A172 (cell line): ENCODE results near the gene EIF4E1B. TPM values are rescaled to one million over a fixed set of nuclear protein-coding genes. Genes with fewer than 3 reads are reported as not detected.

ENCODE experiments used
- DNase-seq: peaks from one replicate; pipeline ENCODE4 v3.0.0-alpha.2; 2015; ENCODE audit warnings: low spot score
- total RNA-seq: library from RNA; depleted of rRNA; stranded (reverse); fragments of >200 nt; shearing (Covaris generic); gene quantifications from 2 replicates; pipeline ENCODE4 v1.2.3, GENCODE V29; 2014

EIF4E1B gene
- total RNA-seq, 1 experiment from 2014 or later: not detected

DNA sequence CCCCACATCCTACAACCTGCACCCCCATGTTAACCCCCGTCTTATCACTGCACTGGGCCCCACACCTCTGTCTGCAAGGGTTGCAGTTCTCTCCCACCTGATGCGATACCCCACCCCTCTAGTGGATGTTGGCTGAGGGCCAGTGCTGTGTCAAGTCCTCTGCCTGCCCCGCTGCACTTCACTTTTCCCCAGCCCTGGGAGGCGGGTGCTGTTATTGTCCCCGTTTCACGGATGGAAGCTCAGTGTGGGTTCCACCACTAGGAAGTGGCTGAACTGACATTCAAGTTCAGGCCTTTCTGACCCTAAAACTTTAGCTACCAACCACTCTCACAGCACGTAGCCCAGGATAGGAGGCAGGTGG is 3.6 kb upstream of the EIF4E1B start:
- DNase-seq: no peak

DNA sequence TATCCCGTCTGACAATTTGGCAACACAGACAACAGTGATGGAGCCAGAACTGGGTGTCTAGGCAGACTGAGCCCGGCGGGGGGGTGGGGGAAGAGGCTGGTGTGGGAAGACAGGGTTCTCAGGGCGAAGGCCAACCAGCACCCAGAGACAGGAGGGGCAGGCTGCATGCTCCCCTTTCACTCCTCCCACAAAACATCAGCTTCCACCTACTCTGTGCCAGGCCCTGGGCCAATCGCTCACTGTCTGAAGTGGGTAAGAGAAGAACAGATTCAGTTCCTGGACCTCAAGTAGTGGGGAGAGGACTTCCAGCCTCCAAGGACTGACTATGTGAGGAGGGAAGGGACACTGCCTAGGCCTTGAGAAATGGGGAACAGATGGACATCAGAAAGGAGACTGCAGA is 2.9 kb upstream of the EIF4E1B start:
- DNase-seq: no peak

DNA sequence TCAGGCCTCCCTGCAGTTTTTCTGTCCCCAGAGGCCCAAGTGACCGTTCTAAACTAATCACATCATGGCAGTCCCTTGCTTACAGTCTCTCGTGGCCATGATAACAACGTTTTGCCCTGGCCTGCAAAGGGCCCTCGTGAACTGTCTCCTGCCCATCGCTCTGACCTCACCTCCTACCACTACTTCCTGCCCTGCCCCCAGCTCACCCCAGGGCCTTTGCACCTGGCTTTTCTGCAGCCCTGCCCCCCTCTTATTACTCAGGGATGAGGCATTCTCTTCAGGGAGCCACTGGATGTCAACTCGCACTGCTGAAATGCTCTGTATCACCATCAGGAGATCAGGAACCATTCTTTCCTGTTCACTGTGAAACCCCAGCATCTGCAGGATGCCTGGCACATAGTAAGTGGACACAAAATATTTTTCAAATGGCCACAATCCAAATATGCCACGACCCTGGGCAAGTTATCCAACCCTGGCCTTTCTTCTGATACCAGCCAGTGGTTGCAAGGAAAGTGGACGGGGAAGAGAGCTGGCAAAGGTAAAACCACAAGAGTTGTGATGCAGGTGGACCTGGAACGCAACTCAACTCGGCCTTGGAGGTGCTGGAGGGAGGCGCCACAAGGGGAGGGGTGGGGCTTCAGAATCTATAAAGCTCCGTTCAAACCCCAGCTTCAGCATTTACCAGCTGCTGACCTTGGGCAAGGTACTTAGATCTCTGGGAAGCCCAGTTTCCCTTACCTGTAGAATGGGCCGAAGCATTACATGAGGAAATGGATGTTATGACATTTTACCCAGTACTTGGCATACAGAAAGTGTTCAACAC is 1.9 kb upstream of the EIF4E1B start:
- no peak for DNase-seq

DNA sequence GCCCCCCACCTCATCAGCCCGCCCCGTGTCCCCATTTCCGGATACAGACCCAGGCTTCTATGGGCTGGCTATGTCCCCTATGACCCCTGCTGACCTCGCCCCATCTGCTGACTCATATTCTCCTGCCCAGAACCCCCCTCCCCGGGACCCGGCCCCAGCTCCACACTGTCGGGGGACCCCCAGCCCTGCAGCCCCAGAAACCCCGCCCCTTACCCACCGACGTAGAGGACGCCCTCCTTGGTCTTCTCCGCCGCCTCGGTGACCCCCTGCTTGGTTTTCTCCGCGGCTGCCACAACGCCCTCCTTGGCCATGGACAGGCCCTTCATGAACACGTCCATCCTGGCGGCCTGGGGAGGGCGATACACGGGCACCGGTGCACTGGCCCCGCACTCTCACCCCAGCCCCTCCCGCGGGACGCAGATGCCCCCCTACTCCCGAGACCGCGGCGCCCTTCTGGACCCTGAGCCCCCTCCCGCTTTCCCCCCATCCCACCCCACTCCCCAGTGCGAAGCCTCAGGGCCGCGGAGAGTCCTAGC is 1.1 kb upstream of the EIF4E1B start:
- no peak for DNase-seq

DNA sequence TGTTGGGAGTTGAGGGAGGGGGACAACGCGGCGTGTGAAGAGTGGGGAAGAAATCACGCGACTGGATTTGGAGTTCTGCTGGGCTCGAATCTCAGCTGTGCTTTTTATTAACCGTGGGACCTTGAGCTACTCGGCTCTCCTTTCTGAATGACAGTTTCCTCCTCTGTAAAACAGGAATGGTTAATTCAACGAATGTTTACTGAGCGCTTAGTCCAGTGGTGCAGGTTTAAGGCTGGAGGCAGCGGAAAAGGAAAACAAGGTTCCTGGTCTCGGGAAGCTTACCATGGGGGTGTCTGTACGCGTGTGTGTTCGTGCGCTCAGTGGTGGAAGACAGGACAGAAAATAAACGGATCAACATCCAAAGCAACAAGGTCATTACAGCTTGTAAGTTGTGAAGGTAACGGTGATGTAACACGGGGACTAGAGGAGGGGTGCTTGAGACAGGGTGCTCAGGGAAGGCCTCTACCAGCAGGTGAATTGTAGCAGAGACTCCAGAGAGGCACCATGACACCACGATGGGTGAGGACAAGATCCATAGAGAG is 277 bp downstream of the EIF4E1B start:
- no peak for DNase-seq

DNA sequence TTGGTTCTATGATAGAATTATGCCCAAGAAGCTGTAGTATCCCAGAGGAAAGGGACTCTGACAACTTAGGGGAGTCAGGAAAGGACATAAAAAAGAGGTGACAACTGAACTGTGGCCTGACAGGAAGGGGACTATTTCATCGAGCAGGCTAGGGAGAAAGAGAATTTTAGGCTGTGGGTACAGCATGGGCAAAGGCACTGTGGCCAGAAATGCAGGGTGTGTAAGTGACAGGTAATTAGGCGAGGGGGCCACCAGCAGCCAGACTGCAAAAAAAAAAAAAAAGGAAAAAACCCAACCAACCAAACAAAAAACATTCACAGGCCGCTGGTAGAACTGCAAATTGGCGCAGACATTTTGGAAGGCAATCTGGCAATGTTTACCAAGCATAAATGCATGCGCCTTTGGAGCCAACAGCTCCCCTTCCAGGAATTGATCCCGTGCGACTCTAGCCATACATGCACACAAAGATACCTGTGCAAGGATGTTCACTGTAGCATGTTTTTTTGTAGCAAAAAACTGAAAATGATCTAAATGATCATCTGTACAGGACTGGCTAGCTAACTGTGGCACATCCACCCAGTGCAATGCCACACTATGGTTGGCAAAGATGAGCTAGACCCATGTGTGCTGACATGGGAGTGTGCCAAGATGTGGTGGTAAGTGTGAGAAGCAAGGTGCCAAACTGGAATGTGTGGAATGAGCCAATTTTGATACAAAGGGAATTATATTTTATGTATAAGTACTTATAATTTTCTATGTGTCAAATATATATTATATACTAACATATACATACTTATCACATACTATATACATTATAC is 1.1 kb downstream of the EIF4E1B start:
- DNase-seq: no peak

DNA sequence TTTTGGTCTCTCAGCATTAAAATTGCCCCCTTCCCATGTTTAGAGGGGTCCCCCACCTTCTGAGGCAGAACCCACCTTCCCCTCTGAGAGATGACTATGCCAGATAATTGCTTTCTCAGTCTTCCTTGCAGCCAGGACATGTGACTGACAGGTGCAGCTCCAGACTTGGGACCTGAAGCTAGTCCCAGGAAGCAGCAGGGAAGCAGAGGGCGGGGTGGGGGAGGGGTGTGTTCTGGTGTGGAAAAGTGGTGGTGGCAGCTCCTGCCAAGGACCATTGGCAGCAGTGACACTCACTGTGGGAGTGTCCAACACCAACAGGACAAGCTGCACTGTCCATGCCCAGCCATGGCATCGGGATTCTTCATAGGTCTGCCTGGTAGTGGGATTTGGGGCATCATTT is 2.3 kb downstream of the EIF4E1B start:
- no peak for DNase-seq

DNA sequence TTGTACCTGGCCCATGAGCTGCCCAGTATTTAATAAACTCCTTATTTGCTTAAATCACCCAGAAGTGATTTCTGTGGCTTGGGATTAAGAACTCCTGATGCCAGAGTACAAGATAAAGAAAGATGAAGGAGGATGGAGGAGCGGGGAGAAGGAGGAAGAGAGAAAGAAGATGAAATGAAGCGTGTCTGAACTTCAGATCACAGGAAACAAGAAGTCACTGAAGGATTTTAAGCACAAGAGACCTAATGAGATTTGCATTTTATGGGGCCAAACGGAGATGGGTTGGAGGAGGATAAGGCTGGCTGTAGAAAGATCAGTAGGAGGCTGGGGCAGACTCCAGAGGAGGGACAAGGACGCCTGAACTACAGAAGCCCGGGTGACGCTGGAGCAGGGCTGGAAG is 3.1 kb downstream of the EIF4E1B start:
- no peak for DNase-seq

DNA sequence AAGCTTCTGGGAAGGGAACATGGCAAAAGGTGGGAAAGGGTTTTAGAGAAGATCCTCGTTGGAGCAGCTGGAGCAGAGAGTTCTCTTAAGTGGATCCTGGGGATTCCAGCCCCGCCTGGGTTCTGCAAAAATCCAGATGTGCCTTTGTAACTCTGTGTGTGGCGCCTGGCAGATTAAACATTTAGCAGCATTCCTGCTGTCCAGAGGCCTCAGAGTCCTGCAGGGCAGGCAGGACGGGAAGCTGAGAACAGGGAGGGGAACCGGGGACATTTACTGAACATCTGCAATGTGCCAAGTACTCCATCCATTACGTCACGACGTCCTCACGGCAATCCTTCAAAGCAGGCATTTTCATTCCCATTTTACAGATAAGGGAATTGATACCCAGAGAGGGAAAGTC is 6.0 kb downstream of the EIF4E1B start:
- DNase-seq: no peak

DNA sequence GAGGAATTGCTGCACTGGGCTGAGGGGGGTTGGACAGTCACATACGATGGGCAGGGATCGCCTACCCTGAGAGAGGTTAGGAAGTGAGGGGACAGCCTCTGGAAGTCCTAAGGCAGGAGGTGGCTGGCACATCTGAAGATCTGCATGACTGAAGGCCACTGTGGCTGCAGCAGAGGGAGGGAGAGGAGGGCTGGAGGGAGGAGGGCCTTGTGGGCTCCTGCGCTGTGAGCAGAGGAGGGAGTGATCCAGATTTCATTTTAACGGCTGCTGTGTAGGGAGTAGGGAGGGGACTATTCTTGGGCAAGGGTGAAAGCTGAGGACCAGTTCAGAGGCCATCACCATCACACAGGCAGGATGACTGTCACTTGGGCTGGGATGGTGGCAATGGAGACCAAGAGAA is 7.1 kb downstream of the EIF4E1B start:
- no peak for DNase-seq

DNA sequence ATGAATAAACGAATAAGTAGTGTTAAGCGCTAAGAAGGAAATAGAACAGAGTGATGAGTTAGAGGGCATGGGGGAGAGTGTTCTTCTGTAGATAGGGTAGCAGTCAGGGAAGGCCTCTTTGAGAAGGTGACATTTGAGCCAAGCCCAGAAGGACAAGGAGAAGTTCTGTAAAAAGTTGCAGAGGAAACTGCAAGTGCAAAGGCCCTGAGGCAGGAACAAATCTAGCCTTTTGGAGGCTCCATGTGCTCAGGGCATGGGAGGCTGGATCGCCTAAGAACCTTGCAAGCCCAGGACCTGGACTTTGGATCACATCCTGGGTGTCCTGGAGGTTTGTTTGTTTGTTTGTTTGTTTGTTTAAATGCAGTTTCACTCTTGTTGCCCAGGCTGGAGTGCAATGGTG is 8.0 kb downstream of the EIF4E1B start:
- no peak for DNase-seq

DNA sequence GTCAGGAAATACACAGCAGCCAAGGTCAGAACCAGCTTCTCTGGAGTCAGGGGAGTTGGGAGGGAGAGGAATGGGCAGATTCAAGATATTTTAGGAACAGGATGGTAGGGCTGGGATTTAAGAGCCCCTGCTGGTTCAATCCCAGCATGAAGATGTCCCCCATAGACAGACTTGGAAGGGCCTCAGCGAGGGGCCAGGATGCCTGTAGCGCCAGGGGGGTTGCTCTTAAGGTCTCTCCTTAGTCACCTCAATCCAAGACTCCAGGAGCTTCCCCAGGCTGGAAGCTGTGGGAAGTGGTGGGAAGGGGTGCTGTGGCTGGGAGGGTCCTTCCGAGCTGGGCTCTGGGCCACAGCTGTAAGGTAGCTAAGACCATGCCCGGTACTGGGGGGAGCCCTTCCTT is 8.7 kb downstream of the EIF4E1B start:
- no peak for DNase-seq

DNA sequence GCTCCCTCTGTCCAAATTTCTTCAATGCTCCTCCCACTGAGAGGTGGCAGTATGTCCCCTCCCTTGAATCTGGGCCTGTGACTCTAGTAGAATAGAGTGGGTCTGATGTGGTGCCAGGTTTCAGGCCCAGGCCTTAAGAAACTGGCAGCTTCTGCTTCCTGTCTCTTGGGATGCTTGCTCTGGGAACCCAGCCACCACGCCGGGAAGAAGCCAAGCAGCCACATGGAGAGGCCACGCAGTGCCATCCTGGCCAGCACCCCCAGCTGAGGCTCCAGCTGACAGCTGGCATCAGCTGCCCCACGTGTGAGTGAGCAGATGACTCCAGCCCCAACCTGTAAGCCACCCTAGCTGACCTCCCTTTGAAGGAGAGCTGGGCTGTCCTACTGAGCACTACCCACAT is 9.5 kb downstream of the EIF4E1B start:
- DNase-seq: peak; percentile 41

DNA sequence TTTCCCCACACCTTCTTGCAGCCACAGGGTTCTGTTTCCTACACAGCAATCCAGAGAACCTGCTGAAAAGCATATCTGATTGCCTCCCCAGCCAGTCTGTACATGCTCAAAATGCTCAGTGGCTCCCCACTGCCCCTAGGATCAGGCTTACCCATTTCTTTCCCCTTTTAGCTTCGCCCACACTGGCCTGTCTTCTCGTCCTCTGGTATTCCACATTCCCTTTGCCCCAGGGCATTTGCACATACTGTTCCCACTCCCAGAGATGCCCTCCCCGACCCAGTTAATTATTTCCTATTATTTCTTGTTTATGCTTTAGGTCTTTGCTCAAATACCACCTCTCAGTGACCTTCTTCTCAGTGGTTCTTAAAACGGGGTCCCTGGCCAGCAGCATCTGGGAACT is 10.1 kb downstream of the EIF4E1B start:
- DNase-seq: no peak

DNA sequence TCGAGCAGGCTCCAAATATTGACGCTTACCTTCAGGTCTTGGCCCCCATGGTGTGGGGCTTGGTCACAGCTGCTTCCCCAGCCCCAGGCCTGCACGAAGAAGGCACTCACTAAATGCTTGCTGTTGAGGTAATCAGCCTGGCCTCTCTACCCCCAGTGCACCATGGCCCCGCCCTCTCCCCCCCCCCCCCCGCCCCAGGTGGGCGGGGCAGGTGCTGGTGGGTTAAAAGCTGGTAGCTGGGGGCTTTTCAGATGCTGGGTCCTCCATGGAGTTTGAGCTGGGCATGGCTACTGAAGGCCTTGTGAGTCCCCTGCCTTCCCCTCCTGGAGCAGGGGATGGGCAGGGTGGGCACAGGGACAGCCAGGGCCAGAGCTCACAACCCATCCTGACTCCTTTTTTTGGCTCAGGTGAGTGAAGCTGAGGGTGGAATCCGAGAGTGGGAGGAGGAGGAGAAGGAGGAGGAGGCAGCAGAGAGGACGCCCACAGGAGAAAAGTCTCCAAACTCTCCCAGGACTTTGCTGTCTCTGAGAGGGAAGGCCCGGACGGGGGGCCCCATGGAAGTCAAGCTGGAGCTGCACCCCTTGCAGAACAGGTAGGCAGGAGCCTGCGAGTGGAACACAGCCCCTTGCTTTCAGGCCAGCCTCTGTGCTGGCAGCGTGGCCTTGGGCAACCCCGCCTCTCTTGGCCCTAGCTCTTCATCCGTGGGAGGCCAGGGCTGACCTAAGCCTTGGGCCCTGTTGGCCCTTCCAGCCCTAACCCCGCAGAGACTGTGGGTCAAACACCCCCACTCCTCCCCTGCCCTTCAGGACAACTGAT is 12.4 kb downstream of the EIF4E1B start:
- DNase-seq: no peak

DNA sequence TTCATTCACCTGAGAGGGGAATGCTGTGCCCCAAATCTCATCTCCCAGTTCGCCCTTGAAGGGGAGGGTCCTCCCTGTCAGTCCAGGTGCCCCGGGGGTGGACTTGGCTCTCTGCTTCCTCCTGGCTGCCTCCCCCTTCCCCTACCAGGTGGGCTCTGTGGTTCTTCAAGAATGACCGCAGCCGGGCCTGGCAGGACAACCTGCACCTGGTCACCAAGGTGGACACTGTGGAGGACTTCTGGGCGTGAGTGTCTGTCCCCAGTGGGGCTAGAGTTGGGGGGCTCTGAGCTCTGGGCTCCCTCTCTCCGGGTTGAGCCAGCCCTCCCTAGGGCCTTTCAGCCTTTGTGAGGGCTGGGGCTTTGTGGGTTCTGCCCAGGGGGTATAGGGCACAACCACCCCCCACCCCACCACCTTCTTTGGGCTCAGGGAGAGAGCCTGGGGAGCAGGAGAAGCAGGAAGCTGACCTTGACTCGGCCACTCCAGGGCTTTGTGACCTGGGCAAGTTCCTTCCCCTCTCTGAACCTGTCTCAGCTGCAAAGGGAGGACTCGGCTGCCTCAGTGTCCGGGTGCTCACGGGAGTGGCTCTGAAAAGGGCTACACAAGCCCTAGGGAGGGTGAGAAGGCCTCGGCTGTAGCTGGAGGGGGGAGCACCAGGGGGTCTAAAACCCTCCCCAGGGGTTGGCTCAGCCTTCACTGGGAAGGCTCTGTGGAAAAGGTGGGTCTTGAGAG is 13.2 kb downstream of the EIF4E1B start:
- no peak for DNase-seq

DNA sequence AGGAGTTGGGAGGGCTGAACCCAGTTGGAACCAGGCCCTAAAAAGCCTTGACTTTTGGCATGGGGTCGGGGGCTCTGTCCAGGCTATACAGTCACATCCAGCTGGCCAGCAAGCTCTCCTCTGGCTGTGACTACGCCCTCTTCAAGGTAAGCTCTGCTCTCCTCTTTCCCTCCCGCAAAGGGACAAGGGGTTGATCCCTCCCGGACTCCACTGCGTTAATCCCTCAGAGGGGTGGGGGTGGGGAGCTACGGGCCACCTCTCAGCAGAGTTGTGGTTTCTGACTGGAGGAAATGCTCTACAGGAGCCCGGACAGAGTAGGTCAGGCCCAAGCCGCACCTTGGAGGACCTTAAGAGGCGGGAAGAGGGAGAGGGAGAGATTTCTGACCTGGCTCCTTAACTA is 13.8 kb downstream of the EIF4E1B start:
- DNase-seq: no peak

DNA sequence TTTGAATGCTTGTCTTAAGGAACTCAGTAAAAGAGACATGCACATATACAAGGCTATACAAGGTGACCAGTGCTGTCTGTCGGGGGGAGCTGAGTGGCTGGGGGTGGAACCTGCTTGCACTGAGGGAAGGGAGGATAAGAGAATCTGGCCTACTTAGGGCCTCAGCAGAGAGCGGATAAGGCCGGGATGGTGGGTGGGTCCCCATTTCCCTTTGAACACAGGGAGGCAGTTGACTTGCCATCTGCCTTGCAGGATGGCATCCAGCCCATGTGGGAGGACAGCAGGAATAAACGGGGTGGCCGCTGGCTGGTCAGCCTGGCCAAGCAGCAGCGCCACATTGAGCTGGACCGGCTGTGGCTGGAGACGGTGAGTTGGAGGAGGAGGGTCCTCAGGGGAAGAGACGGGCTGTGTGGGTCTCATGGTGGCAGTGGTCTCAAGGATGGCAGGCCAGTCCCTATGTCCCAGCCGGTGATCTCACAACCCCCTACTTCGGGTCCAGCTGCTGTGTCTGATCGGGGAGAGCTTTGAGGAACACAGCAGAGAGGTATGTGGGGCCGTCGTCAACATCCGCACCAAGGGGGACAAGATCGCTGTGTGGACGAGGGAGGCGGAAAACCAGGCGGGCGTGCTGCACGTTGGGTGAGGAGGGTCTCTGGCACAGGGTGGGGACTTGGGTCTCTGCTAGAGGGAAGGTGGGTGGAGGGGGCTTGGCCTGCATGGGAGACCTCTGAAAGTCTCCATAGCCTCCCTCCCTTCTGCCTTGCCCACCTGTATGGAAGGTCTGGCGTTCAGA is 14.6 kb downstream of the EIF4E1B start:
- DNase-seq: no peak

DNA sequence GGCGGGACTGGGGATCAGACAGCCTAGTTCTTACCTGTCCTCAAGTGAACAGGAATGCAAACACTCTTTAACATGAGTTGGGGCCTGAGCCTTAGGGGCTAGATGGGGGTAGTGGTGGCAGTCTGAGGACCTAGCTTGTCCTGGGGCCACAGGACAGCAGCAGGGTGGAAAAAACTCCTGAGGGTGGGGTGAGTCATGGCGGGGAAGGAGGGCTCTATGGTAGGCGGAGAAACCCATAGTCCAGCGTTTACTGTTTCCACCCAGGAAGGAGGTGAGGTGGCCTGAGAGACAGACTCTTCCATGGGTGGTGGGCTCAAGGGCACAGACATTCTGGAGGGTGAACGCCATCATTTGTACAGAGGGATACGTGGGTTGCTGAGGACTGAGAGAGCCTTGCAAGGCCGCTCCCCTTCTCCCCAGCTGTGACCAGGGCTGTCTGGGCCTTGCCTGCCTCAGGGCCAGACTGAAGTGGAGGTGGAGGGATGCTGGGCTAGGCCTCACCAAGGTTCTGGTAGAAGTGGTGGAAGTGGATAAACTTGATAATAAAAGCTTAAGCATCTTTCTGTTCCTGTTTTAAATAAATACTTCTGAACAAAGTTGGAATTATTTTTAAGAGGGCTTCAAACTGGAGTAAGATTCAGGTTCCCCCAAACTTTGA is 15.7 kb downstream of the EIF4E1B start:
- DNase-seq: no peak

DNA sequence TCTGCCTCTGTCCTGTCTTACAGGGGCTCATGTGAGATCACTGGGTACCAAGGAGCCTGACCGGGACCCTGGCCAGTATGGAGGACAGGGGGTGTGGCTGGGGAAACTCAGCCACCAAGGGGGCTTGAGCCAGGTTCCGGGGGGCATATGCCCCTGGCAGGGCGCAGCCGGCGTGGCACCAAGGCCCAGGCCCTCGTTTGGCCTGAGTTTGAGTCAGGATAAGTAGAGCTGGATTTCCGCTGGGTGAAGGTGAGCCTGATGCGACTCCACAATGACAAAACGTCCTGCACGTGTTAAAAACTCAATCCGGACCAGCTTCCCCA is 16.2 kb downstream of the EIF4E1B start:
- DNase-seq: no peak
